Ovary (tissue), 3 donors: Measurements from ENCODE around the gene MAPK14.

Experiments
- CTCF ChIP-seq, 3 donors: fragments of 450-650 bp in 2 of 3; fragments of 200-600 bp in 1 of 3; IDR thresholded peaks; one replicate each; pipeline versions ENCODE4 v1.5.1 to v1.8.0; 2016 to 2022; ENCODE audit warnings: antibody characterized with exemption in 3 of 3, mild to moderate bottlenecking in 1 of 3
- POLR2A ChIP-seq: fragments of 450-650 bp; IDR thresholded peaks from one replicate; pipeline ENCODE4 v1.6.1; 2017; ENCODE audit warnings: antibody characterized with exemption, mild to moderate bottlenecking, moderate library complexity
- donor health status: DM: no; HTN: no; CAD: no.

DNA sequence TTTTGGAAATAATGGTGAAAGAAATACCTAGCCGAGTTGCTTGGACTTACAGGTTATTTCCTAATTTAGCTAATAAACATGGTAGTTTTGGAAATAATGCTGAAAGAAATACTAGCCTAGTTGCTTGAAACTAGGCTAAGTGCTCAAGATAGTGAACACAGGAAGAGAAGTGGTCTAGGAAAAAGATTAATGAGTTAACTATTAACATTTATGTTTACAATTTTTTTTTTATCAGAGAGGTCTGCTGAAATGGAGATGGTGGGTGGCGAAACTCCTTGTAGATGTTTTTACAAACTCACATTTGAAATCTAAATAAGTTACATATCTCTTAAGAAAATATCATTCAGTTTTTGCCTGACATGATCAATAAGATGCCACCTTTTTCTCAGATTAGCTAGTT, 39.2 kb downstream of the MAPK14 start:
- TF ChIP-seq CTCF (IDR thresholded peaks at IDR 0.05) (no peak), POLR2A (no peak)
